Activated T-helper 1 cell treated with anti-CD3 and anti-CD28 coated beads, Interleukin-2, amount 50 U/mL, for 16 hours (primary cell): Measurements from ENCODE around the gene KBTBD13.

Experiments
- DNase-seq, 2 donors: peaks; one replicate each; pipeline ENCODE4 v3.0.0-alpha.2; 2020; ENCODE audit warnings: low read depth in 1 of 2, low spot score in 1 of 2

The KBTBD13 gene

DNA sequence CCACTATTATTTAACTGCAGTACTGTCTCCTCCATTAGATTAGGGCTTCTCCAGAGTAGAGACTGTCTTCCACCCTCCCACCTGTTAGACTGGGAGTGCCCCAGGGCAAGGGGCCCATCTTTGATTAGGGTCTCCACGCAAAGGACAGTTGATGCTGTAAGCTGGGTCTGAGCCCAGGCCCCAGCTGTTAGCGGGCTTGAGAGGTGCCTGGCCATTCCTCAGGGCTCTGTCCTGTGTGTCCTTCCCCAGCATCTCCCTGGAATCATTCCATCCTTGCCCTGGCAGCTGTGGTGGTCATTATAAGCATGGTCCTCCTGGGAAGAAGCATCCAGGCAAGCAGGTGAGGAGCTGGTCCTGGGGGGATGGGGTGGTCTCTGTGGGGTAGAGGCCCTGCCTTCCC lies 25.3 kb upstream of the KBTBD13 start:
- no peak for DNase-seq

DNA sequence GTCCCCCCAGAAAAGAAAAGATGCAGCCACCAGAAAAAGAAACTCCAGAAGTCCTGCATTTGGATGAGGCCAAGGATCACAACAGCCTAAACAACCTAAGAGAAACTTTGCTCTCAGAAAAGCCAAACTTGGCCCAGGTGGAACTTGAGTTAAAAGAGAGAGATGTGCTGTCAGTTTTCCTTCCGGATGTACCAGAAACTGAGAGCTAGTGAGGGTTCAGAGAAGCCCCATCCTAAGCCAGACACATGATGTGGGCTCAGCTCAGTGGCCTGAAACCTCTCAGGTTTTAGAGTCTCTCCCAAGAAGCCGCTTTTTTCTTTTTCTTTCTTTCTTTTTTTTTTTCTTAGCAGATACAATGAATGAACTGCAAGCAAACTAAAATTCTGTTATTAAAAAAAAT lies 23.6 kb upstream of the KBTBD13 start:
- no peak for DNase-seq

DNA sequence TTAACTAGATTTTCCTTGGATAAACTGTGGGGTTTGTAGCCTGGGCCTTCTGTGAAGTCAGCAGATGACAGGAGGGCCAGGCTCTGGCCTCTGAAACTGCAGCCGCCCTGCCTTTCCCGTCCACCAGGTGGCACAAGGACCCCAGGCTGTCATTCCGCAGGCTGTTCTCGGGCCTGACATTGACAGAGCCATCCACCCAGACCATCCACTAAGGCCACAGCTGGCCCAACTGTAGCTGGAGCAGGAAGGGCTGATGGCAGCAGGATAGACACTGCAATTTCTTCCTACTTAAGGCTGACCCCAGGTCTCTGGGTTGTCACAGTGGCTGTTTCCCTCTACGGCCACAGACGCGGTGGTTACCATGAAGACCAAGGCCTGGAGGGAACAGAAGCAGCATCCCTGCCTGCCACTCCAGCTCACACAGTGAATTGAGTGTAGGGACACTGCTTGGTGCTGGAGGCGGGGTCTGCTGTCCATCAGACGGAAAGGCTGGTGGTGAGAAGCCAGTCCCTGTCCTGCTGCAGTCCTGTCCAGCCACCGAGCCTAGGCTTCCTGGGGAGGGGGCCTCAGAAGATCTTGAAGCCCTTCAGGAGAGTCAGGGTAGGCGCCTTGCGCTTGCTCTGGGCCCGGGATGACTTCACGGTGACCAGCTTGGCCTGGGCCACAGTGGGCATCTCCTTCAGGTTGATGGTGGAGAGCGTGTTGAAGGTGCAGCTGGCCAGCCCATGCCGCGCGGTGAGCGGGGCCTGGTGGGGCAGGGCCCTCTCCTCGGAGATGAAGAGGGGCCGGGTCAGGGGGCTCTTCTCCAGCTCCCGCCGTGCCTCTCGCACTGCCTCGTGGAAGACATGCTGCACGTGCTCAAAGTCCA lies 22.0 kb upstream of the KBTBD13 start:
- peak in 1 of 2 donors; percentile 12 for DNase-seq

DNA sequence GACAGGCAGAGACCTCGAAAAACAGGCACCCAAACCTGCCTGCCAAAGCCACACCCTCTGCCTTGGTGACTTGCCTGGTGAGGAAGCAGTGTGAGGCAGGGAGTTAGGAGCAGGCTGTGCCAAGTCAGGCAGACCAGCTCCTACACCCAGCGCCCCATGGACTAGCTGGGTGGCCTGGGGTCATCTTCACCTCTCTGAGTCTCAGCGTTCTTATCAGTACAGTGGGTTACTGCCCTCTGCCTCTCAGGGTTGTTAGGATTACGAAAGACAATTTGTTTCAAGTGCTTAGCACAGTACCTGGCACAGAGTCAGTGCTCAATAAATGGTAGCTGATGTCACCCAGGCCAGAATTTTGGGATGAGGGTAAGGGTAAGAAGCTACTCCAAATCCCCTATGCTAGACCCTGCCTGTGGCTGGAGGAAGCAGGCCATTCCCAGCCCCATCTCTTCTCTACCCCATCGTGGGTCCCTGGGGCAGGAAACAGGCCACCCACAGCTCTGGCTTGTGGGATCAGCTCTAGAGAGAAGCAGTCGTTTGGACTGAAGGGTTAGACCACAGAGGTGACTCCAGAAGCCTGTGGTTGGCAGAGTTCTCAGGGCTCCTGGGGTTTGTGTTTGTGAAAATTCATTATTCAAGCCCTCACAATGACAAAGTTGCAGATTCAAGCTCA lies 21.2 kb upstream of the KBTBD13 start:
- no peak for DNase-seq

DNA sequence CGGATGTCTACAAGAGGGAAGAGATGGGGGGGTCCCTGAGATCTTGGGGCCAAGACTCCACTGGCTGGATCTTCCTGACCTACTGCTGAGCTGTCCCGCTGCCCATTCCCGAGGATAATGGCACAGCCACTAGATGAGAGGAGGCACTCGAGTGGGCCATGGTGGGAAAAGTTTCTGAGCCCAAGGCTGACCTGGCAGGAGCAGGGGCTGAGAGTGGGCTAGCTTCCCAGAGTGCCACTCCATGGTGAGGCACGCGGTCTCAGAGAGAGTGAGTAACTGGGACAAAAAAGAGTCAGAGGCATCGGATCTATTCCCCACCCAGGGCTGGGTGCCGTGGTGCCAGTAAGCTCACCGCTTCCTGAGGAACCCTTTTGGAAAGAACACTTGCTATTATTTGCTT lies 20.4 kb upstream of the KBTBD13 start:
- no peak for DNase-seq

DNA sequence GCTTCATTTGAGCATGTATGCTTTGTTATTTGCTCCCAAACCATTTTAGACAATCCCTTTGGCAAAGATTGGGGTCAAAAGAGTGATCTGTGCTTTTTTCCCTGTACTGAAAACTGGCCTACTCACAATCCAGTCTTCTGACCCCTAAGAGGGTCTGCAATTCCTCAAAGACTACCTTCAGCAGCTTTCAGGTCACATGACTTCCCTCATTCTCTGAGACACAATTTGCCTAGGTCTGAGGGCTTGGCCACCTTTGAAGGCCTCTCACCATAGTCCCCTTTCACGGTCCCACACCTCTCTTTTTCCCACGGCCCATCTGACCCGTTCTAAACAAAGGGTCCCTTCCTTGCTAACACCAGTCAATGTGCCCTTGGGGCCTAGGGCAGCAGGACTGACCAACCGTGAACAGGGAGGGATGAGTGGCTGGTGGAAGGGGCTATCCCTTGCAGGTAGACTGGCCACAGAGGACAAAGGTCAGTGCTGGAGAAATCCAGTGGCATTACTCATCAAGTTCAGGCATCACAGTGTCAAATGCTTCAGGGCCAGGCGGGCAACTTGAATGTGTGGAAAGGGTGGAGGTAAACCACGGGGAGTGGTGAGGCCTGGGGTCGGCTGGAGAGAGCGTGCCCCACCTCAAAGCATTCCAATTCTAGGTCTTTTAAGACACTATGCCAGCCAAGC lies 19.5 kb upstream of the KBTBD13 start:
- no peak for DNase-seq

DNA sequence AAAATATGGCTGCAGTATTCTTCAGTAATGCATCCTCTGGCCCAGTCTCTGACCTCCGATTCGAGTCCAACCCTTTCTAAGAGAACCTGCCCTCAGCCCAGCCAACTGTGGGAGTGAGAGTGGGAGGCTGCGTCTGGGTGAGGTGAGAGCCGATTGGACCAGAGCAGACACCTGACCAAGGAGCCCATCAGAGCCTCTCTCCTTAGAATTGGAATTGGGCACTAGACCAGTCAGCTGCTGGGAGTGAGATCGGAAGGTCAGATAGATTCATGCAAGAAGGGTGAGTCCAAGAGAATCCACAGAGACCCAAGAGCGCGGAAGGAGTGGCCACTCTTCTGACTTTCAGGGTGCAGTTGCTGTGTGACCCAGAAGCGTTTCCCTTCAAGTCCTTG lies 19.0 kb upstream of the KBTBD13 start:
- no peak for DNase-seq

DNA sequence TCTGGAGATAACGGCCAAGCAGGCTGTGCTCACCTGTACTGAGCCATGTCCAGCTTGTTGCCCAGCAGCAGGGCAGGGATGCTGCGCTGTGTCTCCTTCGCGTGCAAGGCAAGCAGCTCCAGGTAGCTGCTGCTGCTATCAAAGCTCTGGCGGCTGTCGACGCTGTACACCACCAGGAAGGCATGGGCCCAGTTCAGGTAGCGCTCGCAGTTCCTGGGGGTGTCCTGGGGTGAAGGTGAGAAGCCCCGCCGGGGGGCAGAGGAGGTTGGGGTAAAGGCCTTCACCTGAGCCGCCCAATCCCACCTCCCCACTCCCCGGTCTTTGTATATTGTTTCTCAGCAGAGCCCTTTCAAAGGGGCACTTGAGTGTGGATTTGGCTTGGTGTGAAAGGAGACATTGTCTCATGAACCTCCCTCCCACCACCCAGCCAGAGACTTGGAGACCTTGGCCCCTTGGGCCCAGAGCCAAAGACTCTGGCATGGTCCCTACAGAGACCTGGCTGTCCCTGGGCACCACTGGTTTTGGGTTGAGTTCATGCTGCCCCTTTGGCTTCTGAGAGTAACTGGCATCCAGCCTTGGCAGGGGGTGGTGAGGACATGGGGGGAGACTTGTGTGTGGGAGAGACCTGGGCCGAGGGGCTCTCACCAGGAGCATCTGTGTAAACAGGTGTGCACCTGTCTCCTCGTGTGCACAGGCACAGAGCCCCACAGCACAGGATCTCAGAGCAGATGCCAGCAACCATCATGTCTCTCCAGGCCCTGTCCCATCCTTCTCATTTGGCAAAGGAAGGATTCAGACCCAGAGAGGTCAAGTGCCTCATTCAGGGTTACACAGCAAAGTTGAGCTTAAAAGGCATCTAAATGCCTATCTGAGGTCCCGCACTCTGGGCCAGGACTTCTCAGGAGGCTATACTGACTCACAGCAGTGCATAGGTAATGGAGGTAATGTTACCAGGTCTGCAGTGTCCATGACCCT lies 17.9 kb upstream of the KBTBD13 start:
- DNase-seq = no peak

DNA sequence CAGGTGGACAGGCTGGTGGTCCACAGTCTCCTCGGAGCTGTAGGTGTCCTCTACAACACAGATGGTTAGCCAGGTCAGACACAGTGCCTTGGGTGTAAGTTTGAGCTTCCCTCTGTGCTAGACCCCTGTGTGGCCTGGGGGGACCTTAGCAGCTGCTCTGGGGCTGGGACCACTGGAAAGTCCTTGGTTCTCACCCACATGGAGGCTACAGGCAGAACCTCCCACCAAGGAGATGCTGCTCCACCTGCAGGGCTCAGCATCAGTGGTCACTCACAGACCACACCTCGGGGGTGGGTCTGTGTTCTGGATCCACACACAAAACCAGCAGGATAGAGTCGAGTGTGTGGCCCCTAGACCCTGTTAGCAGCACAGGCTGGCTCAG lies 17.2 kb upstream of the KBTBD13 start:
- DNase-seq = no peak

DNA sequence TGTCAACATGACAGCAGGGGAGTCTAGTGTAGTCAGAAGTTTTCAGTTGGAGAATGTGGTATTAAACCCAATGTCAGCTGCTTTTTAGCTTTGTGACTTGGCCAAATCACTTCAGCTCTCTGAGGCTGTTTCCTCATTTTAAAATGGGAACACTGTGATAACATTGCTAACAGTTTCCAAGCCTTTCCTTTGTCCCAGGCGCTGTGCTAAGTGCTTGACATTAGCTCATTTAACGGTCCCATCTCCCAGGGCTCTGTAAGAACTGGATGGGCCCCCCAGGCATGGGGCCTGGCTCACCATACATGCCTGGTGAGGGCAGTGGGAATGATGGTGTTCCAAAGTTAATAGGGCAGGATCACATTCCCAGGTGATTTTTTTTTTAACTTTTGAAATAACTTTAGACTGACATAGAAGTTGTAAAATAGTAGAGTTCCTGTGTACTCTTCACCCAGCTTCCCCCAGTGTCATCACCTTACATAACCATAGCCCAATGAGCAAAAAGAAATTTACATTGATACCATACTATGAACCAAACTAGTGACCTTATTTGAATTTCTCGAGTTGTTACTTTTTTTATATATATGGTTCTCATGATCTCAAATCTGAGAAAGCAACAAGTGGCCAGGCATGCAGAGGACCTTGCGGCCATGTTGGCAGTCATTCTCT lies 16.5 kb upstream of the KBTBD13 start:
- no peak for DNase-seq

DNA sequence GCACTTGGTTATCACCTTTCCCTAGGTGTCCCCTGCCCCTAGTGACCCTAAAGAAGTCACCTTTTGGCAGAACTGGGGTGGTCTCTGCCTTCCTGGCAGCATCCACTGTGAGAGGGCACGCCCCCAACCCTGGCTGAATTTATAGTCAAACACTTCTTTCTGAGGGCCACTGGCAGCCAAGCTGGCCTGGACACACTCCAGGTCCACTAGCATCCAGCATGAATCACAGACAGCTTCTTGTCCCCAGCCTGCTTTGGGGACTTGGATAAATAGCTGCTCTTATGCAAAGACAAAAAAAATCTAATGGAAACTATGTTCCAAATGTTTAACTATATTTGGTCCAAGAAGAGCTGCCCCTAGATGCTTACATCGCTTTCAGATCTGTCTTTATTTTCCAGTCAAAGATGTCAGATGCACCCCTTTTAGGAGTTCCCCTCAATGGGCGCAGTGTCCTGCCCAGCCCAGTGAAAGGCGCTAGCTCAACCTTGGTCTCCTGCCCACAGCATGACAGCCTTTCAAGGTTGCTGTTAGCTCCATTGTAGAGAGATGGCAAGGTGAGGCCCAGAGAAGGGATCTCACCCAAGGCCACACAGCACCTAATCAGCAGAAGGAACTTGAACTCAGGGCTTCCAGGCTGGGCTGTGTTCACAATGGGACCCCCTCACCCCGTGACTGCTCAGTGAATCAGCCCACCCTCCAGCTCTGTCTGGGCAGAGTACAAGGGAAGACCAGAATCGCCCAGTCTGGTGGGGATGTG lies 15.7 kb upstream of the KBTBD13 start:
- DNase-seq = no peak

DNA sequence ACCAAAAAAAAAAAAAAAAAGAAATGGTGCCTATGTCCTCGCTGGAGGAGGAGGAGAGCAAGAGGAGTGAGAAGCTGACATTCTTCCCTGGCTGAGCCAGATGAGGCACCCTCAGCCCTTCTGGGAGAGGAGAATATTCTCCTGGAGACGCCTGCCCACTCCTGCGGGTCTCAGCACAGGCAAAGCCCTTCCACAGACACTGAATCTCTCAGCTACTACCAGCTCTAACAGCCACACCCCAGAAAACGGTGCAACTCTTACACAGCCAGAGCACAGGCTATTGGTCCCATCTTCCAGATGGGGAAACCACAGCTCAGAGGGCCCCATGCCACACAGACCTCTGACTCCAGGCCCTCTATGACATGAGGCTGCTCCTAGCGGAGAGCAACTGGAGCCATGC lies 14.5 kb upstream of the KBTBD13 start:
- no peak for DNase-seq

DNA sequence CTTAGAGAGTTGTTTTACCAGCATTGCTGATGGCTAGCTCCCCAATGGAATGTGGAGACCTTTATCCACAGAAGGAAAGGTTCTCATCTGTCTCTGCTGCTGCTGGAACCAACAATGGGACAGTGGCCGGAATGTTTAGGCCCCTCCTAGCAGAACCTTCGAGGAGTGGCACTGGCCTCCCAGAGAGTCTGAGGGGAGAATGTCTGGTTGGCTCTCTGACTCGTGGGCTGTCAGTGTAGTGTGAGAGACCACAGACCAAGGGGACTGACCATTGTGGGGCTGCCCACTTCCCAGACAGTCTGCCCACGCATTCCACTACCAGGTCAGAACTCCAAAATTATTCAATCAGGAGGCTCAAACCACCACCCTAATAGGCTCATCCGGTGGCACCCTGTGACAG lies 13.8 kb upstream of the KBTBD13 start:
- no peak for DNase-seq

DNA sequence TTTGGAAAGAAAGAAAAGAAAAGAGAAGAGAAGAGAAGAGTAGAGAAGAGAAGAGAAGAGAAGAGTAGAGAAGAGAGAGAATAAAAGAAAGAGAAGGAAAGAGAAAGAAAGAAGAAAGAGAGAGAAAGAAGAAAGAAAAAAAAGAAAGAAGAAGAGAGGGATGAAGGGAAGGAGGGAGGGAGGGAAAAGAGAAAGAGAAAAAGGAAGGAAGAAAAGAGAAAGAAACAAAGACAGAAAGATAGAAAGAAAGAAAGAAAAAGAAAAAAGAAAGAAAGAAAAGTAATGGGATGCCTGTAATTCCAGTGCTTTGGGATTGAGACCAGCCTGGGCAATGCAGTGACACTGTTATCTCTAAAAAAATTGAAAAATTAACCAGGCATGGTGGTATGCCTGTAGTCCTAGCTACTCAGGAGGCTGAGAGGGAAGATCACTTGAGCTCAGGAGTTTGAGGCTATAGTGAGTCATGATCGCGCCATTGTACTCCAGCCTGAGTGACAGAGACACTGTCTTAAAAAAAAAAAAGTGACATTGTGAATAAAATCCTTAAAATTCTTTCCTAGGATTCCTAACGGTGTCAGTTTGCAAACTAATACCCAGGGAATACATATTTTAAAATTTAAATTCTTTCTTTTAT lies 10.4 kb upstream of the KBTBD13 start:
- DNase-seq = no peak

DNA sequence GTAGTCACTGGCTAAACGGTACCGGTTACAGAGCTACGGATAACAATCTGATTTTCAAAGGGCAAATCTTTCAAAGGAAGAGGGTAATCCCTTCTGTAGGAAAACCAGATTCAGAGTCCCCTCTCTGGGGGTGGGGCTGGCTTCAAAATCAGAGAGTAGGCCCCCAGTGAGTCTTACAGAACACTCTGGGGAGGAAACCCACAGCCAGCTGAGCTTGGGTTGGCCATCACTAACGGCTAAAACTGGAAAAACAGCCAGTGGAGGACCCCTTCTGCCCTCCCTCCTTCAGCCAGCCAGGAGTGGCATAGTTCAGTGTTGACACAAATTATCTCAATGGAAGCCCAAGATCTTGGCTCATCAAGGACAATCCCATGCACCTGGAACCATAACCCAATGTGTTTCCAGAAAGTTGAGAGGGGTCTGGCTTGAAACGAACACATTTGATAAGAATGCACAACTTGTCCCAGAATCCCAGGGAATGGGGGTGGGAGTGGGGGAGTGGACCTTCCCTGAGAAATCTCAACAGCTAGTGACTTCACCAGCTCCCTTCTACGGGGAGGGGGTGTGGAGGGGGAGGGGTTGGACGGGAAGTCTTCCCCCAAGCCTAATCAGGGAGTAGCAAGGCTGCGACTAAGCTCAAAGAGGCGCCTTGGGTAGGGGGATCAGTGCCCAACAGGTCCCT lies 9.8 kb upstream of the KBTBD13 start:
- no peak for DNase-seq

DNA sequence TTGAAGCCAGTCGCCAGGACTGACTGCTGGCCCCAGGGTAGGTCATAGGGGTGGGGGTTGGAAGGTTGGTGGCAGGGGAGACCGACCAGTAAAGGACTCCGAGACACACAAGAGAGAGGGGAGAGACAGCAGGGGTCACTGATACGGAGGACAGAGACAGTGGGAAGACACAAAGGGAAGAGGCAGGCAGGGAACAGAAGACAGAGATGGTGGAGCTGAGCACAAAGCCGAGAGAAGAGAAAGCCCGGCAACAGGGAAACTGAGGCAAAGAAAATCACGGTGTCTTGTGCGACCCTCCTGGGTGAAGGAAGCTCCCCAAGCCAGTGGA lies 9.3 kb upstream of the KBTBD13 start:
- DNase-seq = no peak

DNA sequence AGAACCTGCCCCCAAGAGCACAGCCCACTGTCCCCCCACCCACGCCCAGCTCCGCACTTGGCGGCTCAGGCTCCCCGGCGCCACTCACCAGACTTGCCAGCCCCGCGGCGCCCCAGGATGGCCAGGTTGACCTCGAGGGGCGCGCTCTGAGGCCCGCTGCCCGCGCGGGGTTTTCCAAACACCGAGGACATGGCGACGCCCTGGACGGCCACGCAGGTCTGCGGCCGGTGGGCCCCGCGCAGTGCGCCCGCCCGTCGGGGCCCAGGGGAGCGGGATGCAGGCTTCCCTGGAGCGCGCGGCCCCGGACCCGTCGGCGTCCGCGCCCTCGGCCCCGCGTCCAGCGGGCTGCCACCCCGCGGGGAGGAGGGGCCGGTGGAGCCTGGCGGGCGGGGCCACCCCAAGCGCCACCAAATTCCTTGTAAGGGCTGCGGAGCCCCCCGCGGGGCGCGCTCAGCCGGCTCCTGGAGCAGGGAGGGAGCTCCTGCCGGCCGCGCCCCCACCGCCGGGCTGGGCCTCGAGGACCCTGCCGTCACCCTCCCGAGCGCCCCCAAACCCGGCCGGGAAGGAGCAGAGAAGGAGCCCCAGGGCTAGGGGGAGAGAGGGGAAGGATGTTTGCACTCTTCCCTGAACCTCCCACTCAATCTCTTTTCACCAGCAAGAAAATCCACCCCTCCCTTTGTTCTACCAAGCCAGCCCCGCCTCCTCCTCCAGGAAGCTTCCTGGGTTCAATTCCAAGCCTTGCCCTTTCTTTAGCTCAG lies 8.7 kb upstream of the KBTBD13 start, which contains the start of gene RASL12:
TSS of gene RASL12 (minus strand) at position 347 of the 758 bp plus-strand sequence. CDS start at position 191, 156 bp downstream.
- DNase-seq = no peak

DNA sequence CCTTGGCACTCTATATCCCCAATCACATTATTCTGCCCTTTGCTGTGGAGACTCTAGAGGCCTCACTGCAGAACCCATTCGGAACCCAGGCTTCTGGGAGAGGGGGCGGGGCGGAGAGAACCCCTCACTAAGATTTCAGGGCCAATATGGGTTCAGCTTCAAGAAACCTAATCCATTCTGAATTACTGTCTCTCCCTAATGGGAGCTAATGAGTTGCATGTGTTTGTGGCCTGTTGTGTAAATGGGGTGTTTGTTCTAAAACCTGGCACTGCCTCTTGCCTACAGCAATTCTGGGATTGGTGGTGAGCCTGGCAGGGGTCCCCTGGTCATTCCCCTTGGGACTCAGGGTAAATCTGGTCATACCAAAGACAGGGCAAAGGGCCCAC lies 8.2 kb upstream of the KBTBD13 start:
- no peak for DNase-seq
